ENCODE data around the gene MAP4K3. TPM values are rescaled to one million over a fixed set of nuclear protein-coding genes. Genes with fewer than 3 reads are reported as not detected.

The MAP4K3 gene
- total and polyA plus RNA-seq, 2 of the 8 experiments (the other 6 are each of a cell fraction or from before 2014, with no cell fraction given) = 11.4 to 63.0 TPM

- Histone ChIP-seq H4K8ac (ENCODE audit: extremely low read depth, insufficient read depth, low read length) (no peak overlapping the region), H3K23ac (ENCODE audit: insufficient read length) (no peak overlapping the region), H3K56ac (replicated peaks; ENCODE audit: insufficient read length, low read depth, low read length) (no peak overlapping the region), H3K4me1 (replicated peaks in 1 of 4; ENCODE audit: control insufficient read depth in 3 of 4, insufficient read depth in 4 of 4, low read length in 3 of 4) (no peaks in the 10 kb centered on the region), H3K18ac (ENCODE audit: extremely low read depth, low read length) (no peak overlapping the region), H3K23me2 (ENCODE audit: low read depth, low read length) (no peaks in the 10 kb centered on the region), H4K91ac (replicated peaks; ENCODE audit: insufficient read length, low read length) (no peak overlapping the region), H3K79me2 (ENCODE audit: control insufficient read depth in 1 of 2, insufficient read depth in 2 of 2, low read length in 2 of 2) (no peaks in the 10 kb centered on the region), H2BK20ac (ENCODE audit: low read length) (no peak overlapping the region), H4K5ac (ENCODE audit: insufficient read length, low read depth, low read length) (no peak overlapping the region), H2BK12ac (ENCODE audit: low read depth, low read length) (no peak overlapping the region), H2BK5ac (ENCODE audit: low read depth, low read length) (no peak overlapping the region), H3K4me2 (ENCODE audit: insufficient read depth in 1 of 2, low read depth in 2 of 2, low read length in 2 of 2) (no peak overlapping the region), H3K27me3 (replicated peaks in 1 of 4; ENCODE audit: control insufficient read depth in 3 of 4, extremely low read depth in 1 of 4, insufficient read depth in 3 of 4, low read length in 3 of 4) (no peaks in the 10 kb centered on the region), H4K20me1 (replicated peaks in 1 of 2; ENCODE audit: control insufficient read depth in 1 of 2, insufficient read depth in 2 of 2, low read length in 2 of 2) (no peaks in the 10 kb centered on the region), H3K4ac (replicated peaks; ENCODE audit: insufficient read length, low read depth, low read length) (no peak overlapping the region), H3K14ac (ENCODE audit: insufficient read length) (no peak overlapping the region), H3K79me1 (ENCODE audit: low read depth, low read length) (no peaks in the 10 kb centered on the region), H3K9ac (replicated peaks in 1 of 4; ENCODE audit: extremely low read depth in 1 of 4, low read depth in 3 of 4, low read length in 3 of 4) (no peak overlapping the region), H3K27ac (ENCODE audit: low read depth, low read length) (no peak overlapping the region), H3K36me3 (ENCODE audit: control insufficient read depth in 2 of 4, insufficient read depth in 4 of 4, low read length in 3 of 4) (peaks cover 0 to 12% (median 0%) of the 10 kb centered on the region in 4 experiments; a peak in 1 of 8 replicates), H3K4me3 (ENCODE audit: extremely low read depth in 1 of 4, insufficient read depth in 2 of 4, low read depth in 3 of 4, low read length in 4 of 4) (no peak overlapping the region), H2AFZ (ENCODE audit: low read length) (no peak overlapping the region), H3K9me3 (ENCODE audit: insufficient read depth in 2 of 2, low read depth in 1 of 2, low read length in 1 of 2) (no peaks in the 10 kb centered on the region), H2BK120ac (replicated peaks; ENCODE audit: low read depth, low read length) (no peak overlapping the region), H2AK5ac (ENCODE audit: low read depth, low read length) (no peak overlapping the region), H2BK15ac (ENCODE audit: low read length) (no peak overlapping the region)
- DNase-seq (ENCODE audit: low read depth in 1 of 2, low spot score in 2 of 2) (no peak), FAIRE-seq (no peak)
- POLR2A ChIA-PET (ENCODE audit: partially characterized antibody) = no interaction called here
- CTCF ChIA-PET (ENCODE audit: partially characterized antibody) = interaction anchor here (0.8 kb wide), 1 partner anchor 29 kb away, joined by 3 read pairs; no protein-coding TSS in a partner anchor
- TF ChIP-seq NANOG (IDR thresholded peaks at IDR 0.05; ENCODE audit: insufficient read depth, low read depth, low read length, poor library complexity, severe bottlenecking) (no peak), CREB1 (IDR thresholded peaks at IDR 0.05) (no peak), SP2 (IDR thresholded peaks at IDR 0.05; ENCODE audit: low read length) (no peak), BRCA1 (IDR thresholded peaks at IDR 0.05; ENCODE audit: low read depth, low read length) (no peak), HDAC6 (IDR thresholded peaks at IDR 0.05; ENCODE audit: low read depth, low read length) (no peak), CTBP2 (IDR thresholded peaks at IDR 0.05; ENCODE audit: borderline replicate concordance, insufficient read depth, insufficient read length, low read length) (no peak), ATF3 (IDR thresholded peaks at IDR 0.05; ENCODE audit: insufficient read depth, low read depth, low read length) (no peak), CHD2 (IDR thresholded peaks at IDR 0.05; ENCODE audit: low read length) (no peak), ATF2 (IDR thresholded peaks at IDR 0.05; ENCODE audit: low read length) (no peak)
- WGBS, 2 experiments (ENCODE audit: extremely low coverage in 1 of 2, insufficient coverage in 1 of 2, insufficient read length in 1 of 2, insufficient replicate concordance in 2 of 2, low coverage in 1 of 2, low lambda C conversion rate in 2 of 2, missing lambda C conversion rate in 1 of 2) = 100% methylated on average over 1 of the region's 1 CpG; no CpG with 5 or more reads in 1 of the 2 experiments
These were observed 111.1 kb downstream of the MAP4K3 start for GRCh38 chr2:39325966-39326365.
